Measurements from ENCODE around the gene DMBX1. TPM values are rescaled to one million over a fixed set of nuclear protein-coding genes. Genes with fewer than 3 reads are reported as not detected.

The DMBX1 gene
- total RNA-seq, 2 experiments from 2014 or later = not detected

- no peak for TF ChIP-seq CTCF (conservative IDR thresholded peaks at IDR 0.05; ENCODE audit: low read length)
- TF ChIP-seq EZH2phosphoT487 (IDR thresholded peaks at IDR 0.05; ENCODE audit: borderline replicate concordance, low read depth, low read length) = no peak
- ChIA-PET POLR2A (no interaction called here), CTCF (ENCODE audit: unreplicated experiment) (interaction anchor here (1.1 to 1.5 kb wide), 2 partner anchors 13 to 49 kb away, joined by 4 read pairs; no protein-coding TSS in a partner anchor)
- H3K4me1 ChIP-seq (ENCODE audit: insufficient read depth, low read length, poor library complexity, severe bottlenecking) = no peaks in the 10 kb centered on the region
- H3K9me3 ChIP-seq (ENCODE audit: low read length) = no peaks in the 10 kb centered on the region
- H3K36me3 ChIP-seq (ENCODE audit: insufficient read depth, low read length) = no peaks in the 10 kb centered on the region
- intact Hi-C loops (cut with micrococcal nuclease; ENCODE audit: unreplicated experiment) = no loop called here
- no peaks in the 10 kb centered on the region for H3K79me2 ChIP-seq (ENCODE audit: insufficient read depth, low read depth, low read length)
- H2AFZ ChIP-seq (ENCODE audit: low read length) = no peak overlapping the region
- H3K27ac ChIP-seq (ENCODE audit: low read depth, low read length, poor library complexity, severe bottlenecking) = no peak overlapping the region
- no peak overlapping the region for H3K4me3 ChIP-seq (ENCODE audit: low read depth, low read length, poor library complexity, severe bottlenecking)
- no peak overlapping the region for H3K4me2 ChIP-seq (ENCODE audit: low read length)
- H3K9me2 ChIP-seq (ENCODE audit: insufficient read depth, low read length) = no peaks in the 10 kb centered on the region
- DNase-seq (ENCODE audit: low spot score) = no peak
- BruUV-seq (replicated peaks) = no TSS peak
- no peaks in the 10 kb centered on the region; the same call in 1 of the 2 replicates for H4K20me1 ChIP-seq (ENCODE audit: insufficient read depth, low read length)
Observed at GRCh38 chr1:46526691-46527291, 37.2 kb downstream of the DMBX1 start.

GRCh38 chr1:46527474-46528296 lies 38.0 kb downstream of the DMBX1 start:
- no peak overlapping the region for H3K4me3 ChIP-seq (ENCODE audit: low read depth, low read length, poor library complexity, severe bottlenecking)
- intact Hi-C loops (cut with micrococcal nuclease; ENCODE audit: unreplicated experiment) = loop anchor here (1.0 kb wide), 4 partner anchors 50 to 194 kb away; no protein-coding TSS in a partner anchor
- no peak overlapping the region for H2AFZ ChIP-seq (ENCODE audit: low read length)
- POLR2A ChIA-PET = interaction anchor here (0.6 to 1.2 kb wide), 2 partner anchors 12 to 27 kb away, joined by 3 read pairs; no protein-coding TSS in a partner anchor
- TF ChIP-seq CTCF (conservative IDR thresholded peaks at IDR 0.05; ENCODE audit: low read length) = peak; percentile 91
- TF ChIP-seq EZH2phosphoT487 (IDR thresholded peaks at IDR 0.05; ENCODE audit: borderline replicate concordance, low read depth, low read length) = no peak
- CTCF ChIA-PET (ENCODE audit: unreplicated experiment) = interaction anchor here (1.1 to 1.5 kb wide), 2 partner anchors 12 to 50 kb away, joined by 4 read pairs; no protein-coding TSS in a partner anchor
- no peaks in the 10 kb centered on the region for H3K9me2 ChIP-seq (ENCODE audit: insufficient read depth, low read length)
- no TSS peak for BruUV-seq (replicated peaks)
- H3K4me1 ChIP-seq (ENCODE audit: insufficient read depth, low read length, poor library complexity, severe bottlenecking) = no peaks in the 10 kb centered on the region
- no peaks in the 10 kb centered on the region for H3K9me3 ChIP-seq (ENCODE audit: low read length)
- H3K79me2 ChIP-seq (ENCODE audit: insufficient read depth, low read depth, low read length) = no peaks in the 10 kb centered on the region
- DNase-seq (ENCODE audit: low spot score) = peak; percentile 67
- no peak overlapping the region for H3K4me2 ChIP-seq (ENCODE audit: low read length)
- no peak overlapping the region for H3K27ac ChIP-seq (ENCODE audit: low read depth, low read length, poor library complexity, severe bottlenecking)
- H4K20me1 ChIP-seq (ENCODE audit: insufficient read depth, low read length) = no peaks in the 10 kb centered on the region; the same call in 1 of the 2 replicates
- H3K36me3 ChIP-seq (ENCODE audit: insufficient read depth, low read length) = no peaks in the 10 kb centered on the region

Data from OCI-LY7 (cell line).